HG02943 (cell line): Measurements from ENCODE around the gene PIAS4.

Experiments
- ATAC-seq: cut with Tn5 transposase; IDR thresholded peaks from one replicate; pipeline ENCODE4 v1.9.1; 2021; ENCODE audit warnings: mild to moderate bottlenecking, low read depth, moderate library complexity; ENCODE audit not compliant: unreplicated experiment

PIAS4 gene

GRCh38 chr19:4068047-4068966 is 60.8 kb downstream of the PIAS4 start:
- ATAC-seq, result no peak

GRCh38 chr19:4069331-4069959 is 61.9 kb downstream of the PIAS4 start:
- ATAC-seq, result no peak

DNA sequence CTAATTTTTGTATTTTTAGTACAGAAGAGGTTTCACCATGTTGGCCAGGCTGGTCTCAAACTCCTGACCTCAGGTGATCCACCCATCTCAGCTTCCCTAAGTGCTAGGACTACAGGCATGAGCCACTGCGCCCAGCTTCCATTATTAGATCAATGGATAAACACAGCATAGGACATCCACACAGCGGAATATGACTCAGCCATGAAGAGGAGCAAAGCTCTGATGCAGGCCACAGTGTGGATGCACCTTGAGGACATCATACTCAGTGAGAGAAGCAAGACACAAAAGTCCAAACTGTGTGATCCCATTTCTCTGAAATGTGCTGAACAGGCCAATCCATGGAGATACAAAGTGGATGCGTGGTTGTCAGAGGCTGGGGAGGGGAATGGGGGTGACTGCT is 64.1 kb downstream of the PIAS4 start:
- no peak for ATAC-seq

DNA sequence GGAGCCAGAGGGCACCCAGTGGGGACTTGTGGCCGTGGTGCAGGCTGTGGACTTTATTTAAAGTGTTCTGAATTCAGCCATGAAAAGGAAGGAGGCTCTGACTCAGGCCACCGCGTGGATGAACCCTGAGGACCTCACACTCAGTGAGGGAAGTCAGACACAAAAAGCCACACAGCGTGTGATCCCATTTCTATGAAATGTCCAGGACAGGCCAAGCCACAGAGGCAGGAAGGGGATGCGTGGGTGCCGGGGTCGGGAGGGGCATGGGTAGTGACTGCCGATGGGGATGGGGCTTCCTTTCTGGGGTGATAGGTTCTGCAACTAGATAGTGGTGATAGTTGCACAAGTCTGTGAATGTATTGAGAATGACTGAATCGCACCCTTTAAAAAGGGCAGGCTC is 67.8 kb downstream of the PIAS4 start:
- no peak for ATAC-seq

DNA sequence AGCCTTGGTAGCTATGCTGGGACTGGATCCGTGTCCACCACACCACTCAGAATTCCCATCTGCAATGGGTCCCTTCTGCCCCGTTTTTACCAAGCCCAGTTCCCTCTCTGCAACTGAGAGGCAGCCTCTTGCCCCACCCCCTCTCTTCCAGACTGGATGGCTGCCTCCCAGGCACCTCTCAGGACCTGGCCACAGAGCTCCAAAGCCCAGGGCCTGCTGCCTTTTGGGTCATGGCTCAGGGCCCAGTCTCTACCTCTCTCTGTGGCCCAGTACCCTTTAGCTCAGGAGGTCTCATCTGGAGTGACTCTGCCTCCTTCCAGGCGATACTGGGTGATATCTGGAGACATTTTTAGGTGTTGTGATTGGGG is 69.5 kb downstream of the PIAS4 start:
- no peak for ATAC-seq

- ATAC-seq, result no peak
Observed at GRCh38 chr19:4077800-4078684, 70.5 kb downstream of the PIAS4 start.

GRCh38 chr19:4080473-4080872 is 72.9 kb downstream of the PIAS4 start:
- no peak for ATAC-seq

DNA sequence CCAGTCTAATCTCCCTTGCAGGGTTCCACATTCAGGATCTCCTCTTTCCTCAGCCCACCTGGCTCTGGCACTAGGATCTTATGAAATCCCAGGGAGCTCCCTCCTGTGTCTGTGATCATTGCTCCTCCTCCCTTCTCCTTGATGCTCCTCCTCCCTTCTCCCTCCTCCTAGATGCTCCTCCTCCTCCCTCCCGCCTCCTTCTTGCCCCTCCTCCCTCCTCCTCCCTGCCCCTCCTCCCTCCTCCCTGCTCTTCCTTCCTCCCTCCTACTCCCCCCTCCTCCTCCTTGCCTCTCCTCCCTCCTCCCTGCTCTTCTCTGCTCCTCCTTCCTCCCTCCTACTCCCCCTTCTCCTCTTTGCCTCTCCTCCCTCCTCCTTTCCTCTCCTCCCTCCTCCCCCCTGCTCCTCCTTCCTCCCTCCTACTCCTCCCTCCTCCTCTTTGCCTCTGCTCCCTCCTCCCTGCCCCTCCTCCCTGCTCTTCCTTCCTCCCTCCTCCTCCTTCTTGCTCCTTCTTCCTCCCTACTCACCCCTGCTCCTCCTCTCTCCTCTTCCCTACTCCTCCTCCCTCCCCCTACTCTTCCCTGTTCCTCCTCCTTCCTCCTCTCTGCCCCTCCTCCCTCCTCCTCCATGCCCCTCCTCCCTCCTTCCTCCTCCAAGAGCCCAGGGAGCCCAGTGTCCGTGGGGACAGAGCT is 74.0 kb downstream of the PIAS4 start:
- ATAC-seq, result no peak

- ATAC-seq, result no peak
Observed at GRCh38 chr19:4082172-4082571, 74.6 kb downstream of the PIAS4 start.

DNA sequence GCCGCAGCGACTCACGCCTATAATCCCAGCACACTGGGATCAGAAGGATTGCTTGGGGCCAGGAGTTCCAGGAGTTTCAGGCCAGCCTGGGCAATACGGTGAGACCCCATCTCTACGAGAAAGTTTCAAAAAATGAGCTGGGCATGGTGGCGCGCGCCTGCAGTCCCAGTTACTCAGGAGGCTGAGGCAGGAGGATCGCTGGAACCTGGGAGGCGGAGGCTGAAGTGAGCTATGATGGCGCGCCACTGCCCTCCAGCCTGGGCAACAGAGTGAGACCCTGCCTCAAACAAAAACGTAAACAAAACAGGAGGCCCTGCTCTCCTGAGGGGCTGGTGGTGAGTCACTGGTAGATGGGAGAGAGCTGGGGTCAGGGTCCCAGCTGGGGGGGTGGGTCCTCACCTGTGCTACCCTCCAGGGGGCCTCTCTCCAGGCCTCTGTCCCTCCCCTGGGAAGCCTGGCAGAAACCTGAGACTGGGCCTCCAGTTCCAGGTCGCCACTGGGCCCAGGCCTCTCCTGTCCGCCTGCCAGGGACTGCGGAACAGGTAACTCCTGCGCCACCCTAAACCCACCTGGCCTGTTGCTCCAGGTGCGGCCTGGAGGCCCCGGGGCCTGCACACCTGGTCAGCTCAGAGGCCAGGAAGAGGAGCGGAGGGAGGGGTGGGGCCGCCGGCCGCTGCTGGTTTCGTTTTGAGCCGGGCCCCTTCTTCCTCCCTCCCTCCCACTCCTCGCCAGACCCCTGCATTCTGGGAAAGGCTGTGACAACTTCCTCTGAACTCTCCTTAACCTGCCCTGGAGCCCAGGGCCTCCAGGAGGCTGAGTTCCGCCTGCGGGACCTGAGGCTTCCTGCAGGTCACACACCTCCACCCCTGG is 76.4 kb downstream of the PIAS4 start:
- no peak for ATAC-seq

GRCh38 chr19:4084547-4084877 is 77.0 kb downstream of the PIAS4 start:
- ATAC-seq, result no peak

DNA sequence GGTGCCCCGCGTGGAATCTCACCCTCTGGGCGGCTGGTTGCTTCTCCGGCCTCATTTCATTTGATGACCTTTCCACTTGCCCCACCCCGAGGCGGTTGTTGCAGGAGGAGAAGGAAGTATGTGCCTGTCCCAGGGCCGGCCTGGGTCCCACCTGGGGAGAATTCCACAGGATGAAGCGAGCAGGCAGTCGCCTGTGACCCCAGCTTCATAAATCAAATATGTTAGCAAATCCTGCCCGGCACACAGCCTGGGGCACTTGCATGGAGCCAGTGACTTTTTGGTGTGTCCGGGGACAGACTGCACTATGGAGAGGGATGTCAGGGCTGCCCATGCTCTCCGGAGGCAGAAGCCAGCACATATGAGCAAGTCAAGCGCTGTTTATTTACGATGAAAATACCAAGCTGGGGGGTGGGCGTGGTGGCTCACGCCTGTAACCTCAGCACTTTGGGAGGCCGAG is 78.9 kb downstream of the PIAS4 start:
- no peak for ATAC-seq

DNA sequence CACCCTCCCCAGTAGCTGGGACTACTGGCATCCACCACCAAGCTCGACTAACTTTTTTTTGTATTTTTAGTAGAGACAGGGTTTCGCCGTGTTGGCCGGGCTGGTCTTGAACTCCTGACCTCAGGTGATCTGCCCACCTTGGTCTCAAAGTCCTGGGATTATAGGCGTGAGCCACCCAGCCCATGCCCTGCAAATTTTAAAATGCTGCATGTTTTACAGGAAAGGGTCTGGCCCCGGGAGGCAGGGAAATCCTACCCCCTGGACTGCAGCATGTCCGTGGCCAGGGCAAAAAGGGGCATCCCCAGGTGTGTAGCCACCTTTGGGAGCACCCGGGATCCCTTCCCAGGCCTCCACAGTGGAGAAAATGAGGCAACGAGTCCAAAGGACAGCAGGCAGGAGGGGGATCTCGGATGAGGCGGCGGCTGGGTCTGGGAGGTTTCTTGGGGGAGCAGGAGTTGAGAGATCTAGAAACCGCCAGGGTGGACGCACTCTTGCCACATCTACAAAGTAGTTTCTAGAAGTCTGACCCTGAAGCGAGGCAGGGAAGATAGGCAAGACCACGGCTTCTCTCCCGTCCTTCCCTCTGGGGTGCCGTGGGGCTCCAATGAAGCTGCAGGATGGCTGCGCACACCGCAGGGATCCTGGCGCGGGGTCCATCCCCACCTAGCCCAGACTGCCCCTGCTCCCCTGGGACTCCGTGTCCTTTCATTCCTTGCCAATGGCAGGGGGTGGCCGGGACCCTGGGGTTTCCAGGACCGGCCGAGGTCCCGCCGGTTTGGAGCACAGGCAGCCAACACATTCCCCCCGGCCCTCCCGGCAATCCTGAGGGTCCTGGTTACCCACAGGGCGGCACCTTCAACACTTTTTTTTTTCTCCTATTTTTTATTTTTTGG is 80.5 kb downstream of the PIAS4 start:
- ATAC-seq, result no peak

DNA sequence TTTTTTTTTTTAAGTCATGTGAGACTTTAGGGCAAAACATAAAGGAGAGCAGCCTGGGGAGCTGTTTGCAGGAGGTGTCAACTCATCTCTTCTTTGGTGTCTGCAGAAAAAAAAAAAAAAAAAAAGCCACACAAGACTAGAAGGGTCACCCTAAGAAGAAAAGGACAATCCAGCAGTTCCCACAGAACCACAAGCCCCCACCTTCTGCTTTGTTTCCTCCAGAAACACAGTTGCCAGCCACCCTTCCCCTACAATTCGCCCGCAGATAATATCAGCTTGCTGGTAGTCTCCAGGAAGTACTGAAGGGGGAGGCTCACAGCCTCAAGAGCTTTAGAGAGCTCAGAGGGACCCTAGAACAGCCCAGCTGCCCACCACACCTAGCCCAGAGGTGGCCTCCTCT is 81.4 kb downstream of the PIAS4 start:
- ATAC-seq, result no peak
